WTC11 (cell line): ENCODE measurements around the gene PDAP1. TPM values are rescaled to one million over a fixed set of nuclear protein-coding genes. Genes with fewer than 3 reads are reported as not detected.

Experiments used
- HMGA2 ChIP-seq: fragments of 250-450 bp; sonication (Bioruptor Pico); IDR thresholded peaks from 2 replicates; pipeline ENCODE4 v1.4.0; 2021; ENCODE audit warnings: mild to moderate bottlenecking, moderate library complexity
- KAT7 ChIP-seq: sonication (generic); formaldehyde crosslinking; IDR thresholded peaks from 2 replicates; pipeline ENCODE4 v1.8.1; 2023; ENCODE audit warnings: missing genetic modification reagents, mild to moderate bottlenecking, borderline replicate concordance
- MXD4 ChIP-seq: fragments of 250-450 bp; sonication (Bioruptor Pico); IDR thresholded peaks from 2 replicates; pipeline ENCODE4 v1.8.0; 2021; ENCODE audit warnings: mild to moderate bottlenecking, moderate library complexity, borderline replicate concordance
- PRRX2 ChIP-seq: fragments of 250-450 bp; sonication (Bioruptor Pico); IDR thresholded peaks from 2 replicates; pipeline ENCODE4 v1.8.0; 2021; ENCODE audit warnings: mild to moderate bottlenecking
- RELA ChIP-seq: sonication (generic); formaldehyde crosslinking; IDR thresholded peaks from 2 replicates; pipeline ENCODE4 v1.8.1; 2022; ENCODE audit warnings: missing genetic modification reagents, mild to moderate bottlenecking, borderline replicate concordance
- SMAD4 ChIP-seq: sonication (generic); formaldehyde crosslinking; IDR thresholded peaks from 2 replicates; pipeline ENCODE4 v1.8.0; 2022; ENCODE audit warnings: mild to moderate bottlenecking, missing genetic modification reagents
- SP1 ChIP-seq: sonication (generic); formaldehyde crosslinking; conservative IDR thresholded peaks from 2 replicates; pipeline ENCODE4 v1.8.1; 2022; ENCODE audit warnings: missing genetic modification reagents
- TEAD1 ChIP-seq: sonication (generic); formaldehyde crosslinking; IDR thresholded peaks from 2 replicates; pipeline ENCODE4 v1.8.0; 2022; ENCODE audit warnings: mild to moderate bottlenecking, missing genetic modification reagents
- ZBTB21 ChIP-seq: sonication (generic); formaldehyde crosslinking; IDR thresholded peaks from 2 replicates; pipeline ENCODE4 v1.8.1; 2023; ENCODE audit warnings: mild to moderate bottlenecking, missing genetic modification reagents, borderline replicate concordance
- ZNF219 ChIP-seq: sonication (generic); formaldehyde crosslinking; IDR thresholded peaks from 2 replicates; pipeline ENCODE4 v1.8.0; 2023; ENCODE audit warnings: missing genetic modification reagents, mild to moderate bottlenecking, borderline replicate concordance
- ZNF317 ChIP-seq: sonication (generic); formaldehyde crosslinking; IDR thresholded peaks from 2 replicates; pipeline ENCODE4 v1.8.1; 2023; ENCODE audit warnings: low read depth, mild to moderate bottlenecking, moderate library complexity, missing genetic modification reagents, borderline replicate concordance
- ZNF416 ChIP-seq: fragments of 250-450 bp; sonication (Bioruptor Pico); IDR thresholded peaks from 2 replicates; pipeline ENCODE4 v1.9.0; 2021; ENCODE audit warnings: mild to moderate bottlenecking, inconsistent platforms
- total RNA-seq: library from RNA; stranded (reverse); gene quantifications from 3 replicates; pipeline ENCODE4 v1.2.3, GENCODE V29; 2021
- TF ChIP-seq, protein P1 (sequence below): fragments of 250-450 bp; sonication (Bioruptor Pico); IDR thresholded peaks from 2 replicates; pipeline ENCODE4 v1.9.0; 2021; ENCODE audit warnings: mild to moderate bottlenecking
- TF ChIP-seq, protein P2 (sequence below): fragments of 250-450 bp; sonication (Bioruptor Pico); conservative IDR thresholded peaks from 2 replicates; pipeline ENCODE4 v1.9.0; 2021; ENCODE audit warnings: mild to moderate bottlenecking
- TF ChIP-seq, protein P3 (sequence below): sonication (generic); formaldehyde crosslinking; IDR thresholded peaks from 2 replicates; pipeline ENCODE4 v1.8.0; 2023; ENCODE audit warnings: missing genetic modification reagents, mild to moderate bottlenecking, borderline replicate concordance
- TF ChIP-seq, protein P4 (sequence below): sonication (generic); formaldehyde crosslinking; IDR thresholded peaks from 2 replicates; pipeline ENCODE4 v1.8.0; 2022; ENCODE audit warnings: missing genetic modification reagents
- TF ChIP-seq, protein P5 (sequence below): sonication (generic); formaldehyde crosslinking; IDR thresholded peaks from 2 replicates; pipeline ENCODE4 v1.8.1; 2022; ENCODE audit warnings: mild to moderate bottlenecking, moderate library complexity, missing genetic modification reagents
- TF ChIP-seq, protein P6 (sequence below): sonication (generic); formaldehyde crosslinking; IDR thresholded peaks from 2 replicates; pipeline ENCODE4 v1.8.0; 2023; ENCODE audit warnings: missing genetic modification reagents
- TF ChIP-seq, protein P7 (sequence below): sonication (generic); formaldehyde crosslinking; IDR thresholded peaks from 2 replicates; pipeline ENCODE4 v1.8.0; 2022; ENCODE audit warnings: mild to moderate bottlenecking, missing genetic modification reagents
- TF ChIP-seq, protein P8 (sequence below): fragments of 250-450 bp; sonication (Bioruptor Pico); IDR thresholded peaks from 2 replicates; pipeline ENCODE4 v1.8.0; 2021; ENCODE audit warnings: mild to moderate bottlenecking

PDAP1 gene
- total RNA-seq, 1 experiment from 2014 or later, result 177 TPM

DNA sequence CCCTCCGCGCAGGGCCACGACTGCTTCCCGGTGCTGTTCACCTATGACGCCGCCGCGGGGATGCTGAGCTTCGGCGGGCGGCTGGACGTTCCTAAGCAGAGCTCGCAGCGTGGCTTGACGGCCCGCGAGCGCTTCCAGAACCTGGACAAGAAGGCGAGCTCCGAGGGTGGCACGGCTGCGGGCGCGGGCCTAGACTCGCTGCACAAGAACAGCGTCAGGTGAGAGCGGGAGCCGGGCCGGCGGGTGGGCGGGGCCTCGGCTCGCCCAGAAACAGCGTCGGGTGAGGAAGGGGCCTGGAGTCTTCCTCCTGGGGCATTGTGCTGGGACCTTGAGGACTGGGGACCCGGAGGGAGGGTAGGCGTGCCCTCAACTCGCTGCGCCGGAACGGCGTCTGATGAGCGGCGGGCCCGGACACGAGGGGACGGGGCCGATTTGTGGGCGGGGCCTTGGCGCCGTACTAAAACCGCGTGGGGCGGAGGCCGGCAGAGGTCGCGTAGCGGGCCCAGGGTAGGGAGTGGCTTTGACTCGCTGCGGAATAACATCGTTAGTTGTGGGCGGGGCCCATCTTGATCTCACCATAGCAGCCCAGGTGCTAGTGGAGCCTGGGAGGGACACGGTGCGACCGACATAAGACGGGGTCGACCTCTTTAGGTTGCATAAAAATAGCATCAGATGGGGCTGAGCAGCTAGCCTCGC is 15.6 kb downstream of the PDAP1 start (continued):
- TF ChIP-seq, protein P1, sequence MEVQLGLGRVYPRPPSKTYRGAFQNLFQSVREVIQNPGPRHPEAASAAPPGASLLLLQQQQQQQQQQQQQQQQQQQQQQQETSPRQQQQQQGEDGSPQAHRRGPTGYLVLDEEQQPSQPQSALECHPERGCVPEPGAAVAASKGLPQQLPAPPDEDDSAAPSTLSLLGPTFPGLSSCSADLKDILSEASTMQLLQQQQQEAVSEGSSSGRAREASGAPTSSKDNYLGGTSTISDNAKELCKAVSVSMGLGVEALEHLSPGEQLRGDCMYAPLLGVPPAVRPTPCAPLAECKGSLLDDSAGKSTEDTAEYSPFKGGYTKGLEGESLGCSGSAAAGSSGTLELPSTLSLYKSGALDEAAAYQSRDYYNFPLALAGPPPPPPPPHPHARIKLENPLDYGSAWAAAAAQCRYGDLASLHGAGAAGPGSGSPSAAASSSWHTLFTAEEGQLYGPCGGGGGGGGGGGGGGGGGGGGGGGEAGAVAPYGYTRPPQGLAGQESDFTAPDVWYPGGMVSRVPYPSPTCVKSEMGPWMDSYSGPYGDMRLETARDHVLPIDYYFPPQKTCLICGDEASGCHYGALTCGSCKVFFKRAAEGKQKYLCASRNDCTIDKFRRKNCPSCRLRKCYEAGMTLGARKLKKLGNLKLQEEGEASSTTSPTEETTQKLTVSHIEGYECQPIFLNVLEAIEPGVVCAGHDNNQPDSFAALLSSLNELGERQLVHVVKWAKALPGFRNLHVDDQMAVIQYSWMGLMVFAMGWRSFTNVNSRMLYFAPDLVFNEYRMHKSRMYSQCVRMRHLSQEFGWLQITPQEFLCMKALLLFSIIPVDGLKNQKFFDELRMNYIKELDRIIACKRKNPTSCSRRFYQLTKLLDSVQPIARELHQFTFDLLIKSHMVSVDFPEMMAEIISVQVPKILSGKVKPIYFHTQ (CRISPR knock-in tag), result peak; percentile 47; the same call in 1 of the 2 replicates
- TF ChIP-seq SMAD4 (0 out of 2 replicates have a peak, but pooled peaks have one; percentile 28), KAT7 (CRISPR knock-in tag) (no peak), ZBTB21 (CRISPR knock-in tag) (peak; percentile 35; the same call in 1 of the 2 replicates), PRRX2 (CRISPR knock-in tag) (peak; percentile 90; the same call in 1 of the 2 replicates), ZNF219 (CRISPR knock-in tag) (0 out of 2 replicates have a peak, but pooled peaks have one; percentile 69), TEAD1 (CRISPR knock-in tag) (peak; percentile 79; the same call in 1 of the 2 replicates), ZNF317 (CRISPR knock-in tag) (no peak; the same call in 1 of the 2 replicates), MXD4 (CRISPR knock-in tag) (no peak), SP1 (peak; percentile 89), HMGA2 (CRISPR knock-in tag) (no peak), ZNF416 (CRISPR knock-in tag) (peak; percentile 79; the same call in 1 of the 2 replicates), RELA (CRISPR knock-in tag) (peak; percentile 88)
- TF ChIP-seq, protein P2, sequence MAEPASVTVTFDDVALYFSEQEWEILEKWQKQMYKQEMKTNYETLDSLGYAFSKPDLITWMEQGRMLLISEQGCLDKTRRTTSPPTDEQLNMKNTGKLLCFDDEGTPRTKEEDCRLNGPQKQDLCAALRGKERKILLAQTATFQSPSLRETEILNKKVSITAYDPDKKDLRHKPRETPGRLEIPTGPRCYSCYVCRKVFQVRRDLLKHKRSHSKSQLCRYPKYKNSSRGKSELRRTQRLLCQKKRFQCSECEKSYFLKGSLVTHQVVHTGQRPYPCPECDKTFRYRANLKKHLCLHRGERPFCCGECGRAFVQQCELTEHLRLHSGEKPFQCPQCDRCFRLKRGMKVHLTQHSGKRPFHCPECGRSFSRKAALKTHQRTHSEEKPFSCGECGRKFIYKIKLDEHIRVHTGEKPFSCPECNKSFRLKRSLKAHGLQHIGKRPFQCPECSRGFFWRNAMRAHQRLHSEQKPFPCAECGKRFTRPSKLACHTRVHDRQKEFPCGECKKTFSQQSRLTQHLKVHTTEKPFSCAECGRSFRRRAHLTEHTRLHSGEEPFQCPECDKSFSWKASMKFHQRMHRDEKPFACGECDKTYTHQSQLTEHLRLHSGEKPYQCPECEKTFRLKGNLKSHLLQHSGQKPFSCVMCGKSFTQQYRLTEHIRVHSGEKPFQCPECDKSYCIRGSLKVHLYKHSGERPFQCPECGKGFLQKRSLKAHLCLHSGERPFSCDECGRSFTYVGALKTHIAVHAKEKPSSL (CRISPR knock-in tag), result peak; percentile 67; the same call in 1 of the 2 replicates
- TF ChIP-seq, protein P3, sequence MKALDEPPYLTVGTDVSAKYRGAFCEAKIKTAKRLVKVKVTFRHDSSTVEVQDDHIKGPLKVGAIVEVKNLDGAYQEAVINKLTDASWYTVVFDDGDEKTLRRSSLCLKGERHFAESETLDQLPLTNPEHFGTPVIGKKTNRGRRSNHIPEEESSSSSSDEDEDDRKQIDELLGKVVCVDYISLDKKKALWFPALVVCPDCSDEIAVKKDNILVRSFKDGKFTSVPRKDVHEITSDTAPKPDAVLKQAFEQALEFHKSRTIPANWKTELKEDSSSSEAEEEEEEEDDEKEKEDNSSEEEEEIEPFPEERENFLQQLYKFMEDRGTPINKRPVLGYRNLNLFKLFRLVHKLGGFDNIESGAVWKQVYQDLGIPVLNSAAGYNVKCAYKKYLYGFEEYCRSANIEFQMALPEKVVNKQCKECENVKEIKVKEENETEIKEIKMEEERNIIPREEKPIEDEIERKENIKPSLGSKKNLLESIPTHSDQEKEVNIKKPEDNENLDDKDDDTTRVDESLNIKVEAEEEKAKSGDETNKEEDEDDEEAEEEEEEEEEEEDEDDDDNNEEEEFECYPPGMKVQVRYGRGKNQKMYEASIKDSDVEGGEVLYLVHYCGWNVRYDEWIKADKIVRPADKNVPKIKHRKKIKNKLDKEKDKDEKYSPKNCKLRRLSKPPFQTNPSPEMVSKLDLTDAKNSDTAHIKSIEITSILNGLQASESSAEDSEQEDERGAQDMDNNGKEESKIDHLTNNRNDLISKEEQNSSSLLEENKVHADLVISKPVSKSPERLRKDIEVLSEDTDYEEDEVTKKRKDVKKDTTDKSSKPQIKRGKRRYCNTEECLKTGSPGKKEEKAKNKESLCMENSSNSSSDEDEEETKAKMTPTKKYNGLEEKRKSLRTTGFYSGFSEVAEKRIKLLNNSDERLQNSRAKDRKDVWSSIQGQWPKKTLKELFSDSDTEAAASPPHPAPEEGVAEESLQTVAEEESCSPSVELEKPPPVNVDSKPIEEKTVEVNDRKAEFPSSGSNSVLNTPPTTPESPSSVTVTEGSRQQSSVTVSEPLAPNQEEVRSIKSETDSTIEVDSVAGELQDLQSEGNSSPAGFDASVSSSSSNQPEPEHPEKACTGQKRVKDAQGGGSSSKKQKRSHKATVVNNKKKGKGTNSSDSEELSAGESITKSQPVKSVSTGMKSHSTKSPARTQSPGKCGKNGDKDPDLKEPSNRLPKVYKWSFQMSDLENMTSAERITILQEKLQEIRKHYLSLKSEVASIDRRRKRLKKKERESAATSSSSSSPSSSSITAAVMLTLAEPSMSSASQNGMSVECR (CRISPR knock-in tag), result 0 out of 2 replicates have a peak, but pooled peaks have one; percentile 72
- TF ChIP-seq, protein P4, sequence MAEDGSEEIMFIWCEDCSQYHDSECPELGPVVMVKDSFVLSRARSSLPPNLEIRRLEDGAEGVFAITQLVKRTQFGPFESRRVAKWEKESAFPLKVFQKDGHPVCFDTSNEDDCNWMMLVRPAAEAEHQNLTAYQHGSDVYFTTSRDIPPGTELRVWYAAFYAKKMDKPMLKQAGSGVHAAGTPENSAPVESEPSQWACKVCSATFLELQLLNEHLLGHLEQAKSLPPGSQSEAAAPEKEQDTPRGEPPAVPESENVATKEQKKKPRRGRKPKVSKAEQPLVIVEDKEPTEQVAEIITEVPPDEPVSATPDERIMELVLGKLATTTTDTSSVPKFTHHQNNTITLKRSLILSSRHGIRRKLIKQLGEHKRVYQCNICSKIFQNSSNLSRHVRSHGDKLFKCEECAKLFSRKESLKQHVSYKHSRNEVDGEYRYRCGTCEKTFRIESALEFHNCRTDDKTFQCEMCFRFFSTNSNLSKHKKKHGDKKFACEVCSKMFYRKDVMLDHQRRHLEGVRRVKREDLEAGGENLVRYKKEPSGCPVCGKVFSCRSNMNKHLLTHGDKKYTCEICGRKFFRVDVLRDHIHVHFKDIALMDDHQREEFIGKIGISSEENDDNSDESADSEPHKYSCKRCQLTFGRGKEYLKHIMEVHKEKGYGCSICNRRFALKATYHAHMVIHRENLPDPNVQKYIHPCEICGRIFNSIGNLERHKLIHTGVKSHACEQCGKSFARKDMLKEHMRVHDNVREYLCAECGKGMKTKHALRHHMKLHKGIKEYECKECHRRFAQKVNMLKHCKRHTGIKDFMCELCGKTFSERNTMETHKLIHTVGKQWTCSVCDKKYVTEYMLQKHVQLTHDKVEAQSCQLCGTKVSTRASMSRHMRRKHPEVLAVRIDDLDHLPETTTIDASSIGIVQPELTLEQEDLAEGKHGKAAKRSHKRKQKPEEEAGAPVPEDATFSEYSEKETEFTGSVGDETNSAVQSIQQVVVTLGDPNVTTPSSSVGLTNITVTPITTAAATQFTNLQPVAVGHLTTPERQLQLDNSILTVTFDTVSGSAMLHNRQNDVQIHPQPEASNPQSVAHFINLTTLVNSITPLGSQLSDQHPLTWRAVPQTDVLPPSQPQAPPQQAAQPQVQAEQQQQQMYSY (CRISPR knock-in tag), result peak; percentile 15; the same call in 1 of the 2 replicates
- TF ChIP-seq, protein P5, sequence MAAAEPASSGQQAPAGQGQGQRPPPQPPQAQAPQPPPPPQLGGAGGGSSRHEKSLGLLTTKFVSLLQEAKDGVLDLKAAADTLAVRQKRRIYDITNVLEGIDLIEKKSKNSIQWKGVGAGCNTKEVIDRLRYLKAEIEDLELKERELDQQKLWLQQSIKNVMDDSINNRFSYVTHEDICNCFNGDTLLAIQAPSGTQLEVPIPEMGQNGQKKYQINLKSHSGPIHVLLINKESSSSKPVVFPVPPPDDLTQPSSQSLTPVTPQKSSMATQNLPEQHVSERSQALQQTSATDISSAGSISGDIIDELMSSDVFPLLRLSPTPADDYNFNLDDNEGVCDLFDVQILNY (CRISPR knock-in tag), result peak; percentile 74; the same call in 1 of the 2 replicates
- TF ChIP-seq, protein P6, sequence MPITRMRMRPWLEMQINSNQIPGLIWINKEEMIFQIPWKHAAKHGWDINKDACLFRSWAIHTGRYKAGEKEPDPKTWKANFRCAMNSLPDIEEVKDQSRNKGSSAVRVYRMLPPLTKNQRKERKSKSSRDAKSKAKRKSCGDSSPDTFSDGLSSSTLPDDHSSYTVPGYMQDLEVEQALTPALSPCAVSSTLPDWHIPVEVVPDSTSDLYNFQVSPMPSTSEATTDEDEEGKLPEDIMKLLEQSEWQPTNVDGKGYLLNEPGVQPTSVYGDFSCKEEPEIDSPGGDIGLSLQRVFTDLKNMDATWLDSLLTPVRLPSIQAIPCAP, result no peak
- TF ChIP-seq, protein P7, sequence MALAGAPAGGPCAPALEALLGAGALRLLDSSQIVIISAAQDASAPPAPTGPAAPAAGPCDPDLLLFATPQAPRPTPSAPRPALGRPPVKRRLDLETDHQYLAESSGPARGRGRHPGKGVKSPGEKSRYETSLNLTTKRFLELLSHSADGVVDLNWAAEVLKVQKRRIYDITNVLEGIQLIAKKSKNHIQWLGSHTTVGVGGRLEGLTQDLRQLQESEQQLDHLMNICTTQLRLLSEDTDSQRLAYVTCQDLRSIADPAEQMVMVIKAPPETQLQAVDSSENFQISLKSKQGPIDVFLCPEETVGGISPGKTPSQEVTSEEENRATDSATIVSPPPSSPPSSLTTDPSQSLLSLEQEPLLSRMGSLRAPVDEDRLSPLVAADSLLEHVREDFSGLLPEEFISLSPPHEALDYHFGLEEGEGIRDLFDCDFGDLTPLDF (CRISPR knock-in tag), result peak; percentile 74; the same call in 1 of the 2 replicates
- TF ChIP-seq, protein P8, sequence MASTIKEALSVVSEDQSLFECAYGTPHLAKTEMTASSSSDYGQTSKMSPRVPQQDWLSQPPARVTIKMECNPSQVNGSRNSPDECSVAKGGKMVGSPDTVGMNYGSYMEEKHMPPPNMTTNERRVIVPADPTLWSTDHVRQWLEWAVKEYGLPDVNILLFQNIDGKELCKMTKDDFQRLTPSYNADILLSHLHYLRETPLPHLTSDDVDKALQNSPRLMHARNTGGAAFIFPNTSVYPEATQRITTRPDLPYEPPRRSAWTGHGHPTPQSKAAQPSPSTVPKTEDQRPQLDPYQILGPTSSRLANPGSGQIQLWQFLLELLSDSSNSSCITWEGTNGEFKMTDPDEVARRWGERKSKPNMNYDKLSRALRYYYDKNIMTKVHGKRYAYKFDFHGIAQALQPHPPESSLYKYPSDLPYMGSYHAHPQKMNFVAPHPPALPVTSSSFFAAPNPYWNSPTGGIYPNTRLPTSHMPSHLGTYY, result peak; percentile 68
